H1 (cell line): ENCODE measurements around the gene OPN1SW. TPM values are rescaled to one million over a fixed set of nuclear protein-coding genes. Genes with fewer than 3 reads are reported as not detected.

Experiments used
- RBBP5 ChIP-seq: IDR thresholded peaks from 2 replicates; pipeline ENCODE4 v1.7.1; 2012; ENCODE audit warnings: low read depth, mild to moderate bottlenecking, inconsistent platforms, low read length, moderate library complexity, borderline replicate concordance
- RXRA ChIP-seq: IDR thresholded peaks from 2 replicates; pipeline ENCODE4 v1.6.1; 2011; ENCODE audit warnings: low read depth, mild to moderate bottlenecking, low read length, moderate library complexity; ENCODE audit not compliant: insufficient read depth
- polyA plus RNA-seq, 7 experiments: library from polyadenylated mRNA; depleted of rRNA in 3 of 7; stranded (reverse) in 5 of 7; unstranded in 2 of 7; fragments of >200 nt in 5 of 7; fragments of 200-250 nt in 2 of 7; gene quantifications; 1 replicate in 5 of 7; 2 replicates in 1 of 7; 4 replicates in 1 of 7; pipeline versions ENCODE4 v1.2.1 to v1.2.3, GENCODE V29; 2011 to 2013; ENCODE audit warnings: missing spikeins in 2 of 7, mixed read lengths in 2 of 7
- total RNA-seq: library from RNA; stranded (reverse); fragmentation: NEBNext Ultra II Directional; extraction: Animal tissue kit (Norgen Biotek cat#: 25700); gene quantifications from 2 replicates; pipeline ENCODE4 v1.2.1, GENCODE V29; 2021

OPN1SW gene
- total and polyA plus RNA-seq, 2 of the 8 experiments (the other 6 are each of a cell fraction or from before 2014, with no cell fraction given), result not detected

GRCh38 chr7:128818694-128819093 is 43.1 kb upstream of the OPN1SW start (continued):
- no peak for TF ChIP-seq RXRA
- no peak for TF ChIP-seq RBBP5
